ENCODE data around the gene TUBA4B. TPM values are rescaled to one million over a fixed set of nuclear protein-coding genes. Genes with fewer than 3 reads are reported as not detected.

The TUBA4B gene
- total RNA-seq, 4 donors from 2014 or later: not detected

- peak within 1 kb of the TSS; percentile 50 to 94 (median 89) for H3K27ac ChIP-seq
- peaks cover 4 to 68% (median 27%) of the 10 kb centered on the region in 3 donors for H3K36me3 ChIP-seq
- peaks cover 0 to 48% (median 24%) of the 10 kb centered on the region in 4 donors for H3K4me1 ChIP-seq
- peak; percentile 99 for DNase-seq (ENCODE audit: low spot score in 2 of 2)
- TF ChIP-seq, protein P1, sequence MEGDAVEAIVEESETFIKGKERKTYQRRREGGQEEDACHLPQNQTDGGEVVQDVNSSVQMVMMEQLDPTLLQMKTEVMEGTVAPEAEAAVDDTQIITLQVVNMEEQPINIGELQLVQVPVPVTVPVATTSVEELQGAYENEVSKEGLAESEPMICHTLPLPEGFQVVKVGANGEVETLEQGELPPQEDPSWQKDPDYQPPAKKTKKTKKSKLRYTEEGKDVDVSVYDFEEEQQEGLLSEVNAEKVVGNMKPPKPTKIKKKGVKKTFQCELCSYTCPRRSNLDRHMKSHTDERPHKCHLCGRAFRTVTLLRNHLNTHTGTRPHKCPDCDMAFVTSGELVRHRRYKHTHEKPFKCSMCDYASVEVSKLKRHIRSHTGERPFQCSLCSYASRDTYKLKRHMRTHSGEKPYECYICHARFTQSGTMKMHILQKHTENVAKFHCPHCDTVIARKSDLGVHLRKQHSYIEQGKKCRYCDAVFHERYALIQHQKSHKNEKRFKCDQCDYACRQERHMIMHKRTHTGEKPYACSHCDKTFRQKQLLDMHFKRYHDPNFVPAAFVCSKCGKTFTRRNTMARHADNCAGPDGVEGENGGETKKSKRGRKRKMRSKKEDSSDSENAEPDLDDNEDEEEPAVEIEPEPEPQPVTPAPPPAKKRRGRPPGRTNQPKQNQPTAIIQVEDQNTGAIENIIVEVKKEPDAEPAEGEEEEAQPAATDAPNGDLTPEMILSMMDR (IDR thresholded peaks at IDR 0.05): peak in 1 of 5 experiments; percentile 31
- TF ChIP-seq EP300 (IDR thresholded peaks at IDR 0.05): peak; percentile 85 to 92
- TF ChIP-seq POLR2A (IDR thresholded peaks at IDR 0.05): peak; percentile 25 to 80
- H3K4me3 ChIP-seq: peak within 1 kb of the TSS; percentile 47 to 80 (median 66)
- no peaks in the 10 kb centered on the region for H3K9me3 ChIP-seq
- WGBS, 2 donors: 8 to 9% methylated on average over 34 to 44 of the region's 71 CpGs
- no peaks in the 10 kb centered on the region for H3K27me3 ChIP-seq
Measured at GRCh38 chr2:219218732-219219701, 34.0 kb upstream of the TUBA4B start, which contains the start of gene ABCB6. Gene ABCB6 (minus strand): TSS chr2:219218958. CDS start chr2:219218673, 285 bp downstream.

GRCh38 chr2:219219784-219220532 is 33.1 kb upstream of the TUBA4B start:
- peaks cover 4 to 68% (median 31%) of the 10 kb centered on the region in 3 donors for H3K36me3 ChIP-seq
- TF ChIP-seq, protein P1 (IDR thresholded peaks at IDR 0.05): no peak
- TF ChIP-seq POLR2A (IDR thresholded peaks at IDR 0.05) (no peak), EP300 (IDR thresholded peaks at IDR 0.05) (no peak)
- DNase-seq (ENCODE audit: low spot score in 2 of 2): no peak
- no peaks in the 10 kb centered on the region for H3K27me3 ChIP-seq
- H3K27ac ChIP-seq: peak overlapping the region in 1 of 4 donors; percentile 84
- 84 to 88% methylated on average over 15 to 18 of the region's 18 CpGs for WGBS, 2 donors
- no peaks in the 10 kb centered on the region for H3K9me3 ChIP-seq
- peaks cover 0 to 48% (median 24%) of the 10 kb centered on the region in 4 donors for H3K4me1 ChIP-seq
- peak overlapping the region in 1 of 4 donors; percentile 80 for H3K4me3 ChIP-seq

DNA sequence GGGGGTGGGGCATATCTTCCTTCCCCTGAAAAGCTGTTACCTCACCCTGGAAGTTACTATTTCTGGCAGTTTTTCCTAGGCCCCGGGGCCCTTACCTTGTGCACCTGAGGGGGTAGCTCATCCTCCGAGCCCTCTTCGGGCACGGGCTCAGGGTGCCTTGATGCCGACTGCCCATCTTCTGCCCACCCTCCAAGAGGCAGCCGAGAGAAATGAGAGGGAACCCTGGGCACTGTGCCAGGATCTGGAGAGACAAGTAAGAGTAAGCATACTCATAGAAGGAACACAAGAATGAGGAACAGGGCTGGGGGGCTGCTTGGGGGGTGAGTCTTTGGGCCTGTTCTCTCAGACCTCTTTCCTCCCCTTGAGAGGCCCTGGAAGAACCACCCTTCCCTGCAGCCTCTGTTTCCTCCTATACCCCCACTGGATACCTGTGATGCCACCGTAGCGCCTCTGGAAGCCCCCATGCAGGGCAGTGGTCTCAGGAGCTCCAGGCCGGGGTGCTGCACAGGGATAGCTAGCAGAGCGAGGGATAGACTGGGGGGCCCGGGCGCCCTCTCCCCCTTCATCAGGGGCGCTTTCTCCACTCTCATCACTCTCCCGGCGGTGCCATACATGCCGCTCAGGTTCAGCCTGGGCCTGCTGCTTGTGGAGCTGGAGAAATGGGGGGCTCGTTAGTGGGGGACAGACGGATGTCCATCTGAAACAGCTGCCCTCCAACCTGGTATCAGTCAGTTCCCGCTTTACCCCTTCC is 32.2 kb upstream of the TUBA4B start:
- no peak for TF ChIP-seq POLR2A (IDR thresholded peaks at IDR 0.05)
- TF ChIP-seq, protein P1 (IDR thresholded peaks at IDR 0.05): no peak
- no peak for TF ChIP-seq EP300 (IDR thresholded peaks at IDR 0.05)
- Histone ChIP-seq H3K9me3 (no peaks in the 10 kb centered on the region), H3K27me3 (no peaks in the 10 kb centered on the region), H3K36me3 (peaks cover 4 to 68% (median 31%) of the 10 kb centered on the region in 3 donors), H3K27ac (no peak overlapping the region), H3K4me1 (peaks cover 0 to 43% (median 24%) of the 10 kb centered on the region in 4 donors), H3K4me3 (no peak overlapping the region)
- 86 to 90% methylated on average over 18 of the region's 19 CpGs for WGBS, 2 donors
- DNase-seq (ENCODE audit: low spot score in 2 of 2): no peak

GRCh38 chr2:219221957-219222518 is 31.0 kb upstream of the TUBA4B start:
- no peak for TF ChIP-seq EP300 (IDR thresholded peaks at IDR 0.05)
- TF ChIP-seq, protein P1 (IDR thresholded peaks at IDR 0.05): no peak
- TF ChIP-seq POLR2A (IDR thresholded peaks at IDR 0.05): no peak
- DNase-seq (ENCODE audit: low spot score in 2 of 2): no peak
- no peaks in the 10 kb centered on the region for H3K27me3 ChIP-seq
- no peak overlapping the region for H3K27ac ChIP-seq
- peaks cover 4 to 70% (median 31%) of the 10 kb centered on the region in 3 donors for H3K36me3 ChIP-seq
- WGBS, 2 donors: 90 to 92% methylated on average over 11 to 16 of the region's 16 CpGs
- H3K9me3 ChIP-seq: no peaks in the 10 kb centered on the region
- peaks cover 0 to 32% (median 21%) of the 10 kb centered on the region in 4 donors for H3K4me1 ChIP-seq
- H3K4me3 ChIP-seq: no peak overlapping the region

All from tibial nerve (tissue), 4 donors.